OCI-LY7 (cell line): ENCODE measurements around the gene CHD3. TPM values are rescaled to one million over a fixed set of nuclear protein-coding genes. Genes with fewer than 3 reads are reported as not detected.

Experiments used
- BruUV-seq: library from RNA; stranded (reverse); fragments of 400-500 nt; replicated peaks from 2 replicates; lab custom pipeline; 2021; lab: Mats Ljungman, UMichigan
- CTCF ChIA-PET: fragments of 300-600 bp; sonication (Branson Sonifier 250); formaldehyde crosslinking; loops from one replicate; lab custom pipeline; 2022; ENCODE audit warnings: antibody characterized with exemption; ENCODE audit not compliant: unreplicated experiment; lab: Charles Lee
- POLR2A ChIA-PET: fragments of 300-600 bp; sonication (Branson Sonifier 250); formaldehyde crosslinking; loops from one replicate; lab custom pipeline; 2022; ENCODE audit warnings: antibody characterized with exemption; lab: Charles Lee
- DNase-seq: peaks from one replicate; pipeline ENCODE4 v3.0.0-alpha.2; 2015; ENCODE audit warnings: low spot score
- H2AFZ ChIP-seq: fragments of 200-600 bp; sonication (generic), shearing (Covaris generic); 2 replicates; pipeline ENCODE4 v1.6.1; 2014; ENCODE audit warnings: mild to moderate bottlenecking, antibody characterized with exemption, low read length, moderate library complexity
- H3K27ac ChIP-seq: fragments of 200-600 bp; sonication (generic); 2 replicates; pipeline ENCODE4 v1.5.1; 2014; ENCODE audit warnings: mixed run types, low read depth, mild to moderate bottlenecking, moderate library complexity, low read length, inconsistent platforms; ENCODE audit not compliant: poor library complexity, severe bottlenecking
- H3K36me3 ChIP-seq: fragments of 200-600 bp; sonication (generic); 2 replicates; pipeline ENCODE4 v1.6.1; 2014; ENCODE audit warnings: mild to moderate bottlenecking, antibody characterized with exemption, low read length, moderate library complexity, mixed read lengths; ENCODE audit not compliant: insufficient read depth
- H3K4me1 ChIP-seq: fragments of 200-600 bp; sonication (generic); 2 replicates; pipeline ENCODE4 v1.5.1; 2014; ENCODE audit warnings: mild to moderate bottlenecking, low read length; ENCODE audit not compliant: insufficient read depth, poor library complexity, severe bottlenecking
- H3K4me2 ChIP-seq: fragments of 200-600 bp; sonication (generic); 2 replicates; pipeline ENCODE4 v1.6.1; 2014; ENCODE audit warnings: mild to moderate bottlenecking, low read length
- H3K4me3 ChIP-seq: fragments of 200-600 bp; sonication (generic); 2 replicates; pipeline ENCODE4 v1.5.1; 2014; ENCODE audit warnings: mild to moderate bottlenecking, low read depth, low read length; ENCODE audit not compliant: poor library complexity, severe bottlenecking
- H3K79me2 ChIP-seq: fragments of 200-600 bp; sonication (generic); 2 replicates; pipeline ENCODE4 v1.6.1; 2016; ENCODE audit warnings: low read depth, mild to moderate bottlenecking, low read length, moderate library complexity, mixed read lengths; ENCODE audit not compliant: insufficient read depth
- H3K9me2 ChIP-seq: fragments of 200-600 bp; sonication (generic); 2 replicates; pipeline ENCODE4 v1.6.1; 2016; ENCODE audit warnings: mild to moderate bottlenecking, low read length, mixed read lengths; ENCODE audit not compliant: insufficient read depth
- H3K9me3 ChIP-seq: fragments of 200-600 bp; sonication (generic); 2 replicates; pipeline ENCODE4 v1.6.1; 2014; ENCODE audit warnings: mild to moderate bottlenecking, mixed run types, low read length, mixed read lengths
- H4K20me1 ChIP-seq: fragments of 200-600 bp; sonication (generic); 2 replicates; pipeline ENCODE4 v1.6.1; 2014; ENCODE audit warnings: mild to moderate bottlenecking, antibody characterized with exemption, low read length, moderate library complexity, mixed read lengths; ENCODE audit not compliant: insufficient read depth
- CTCF ChIP-seq: fragments of 200-600 bp; sonication (generic); conservative IDR thresholded peaks from 2 replicates; pipeline ENCODE4 v1.5.1; 2014; ENCODE audit warnings: mild to moderate bottlenecking, antibody characterized with exemption, low read length, moderate library complexity, mixed read lengths
- EZH2phosphoT487 ChIP-seq: fragments of 200-600 bp; sonication (generic); IDR thresholded peaks from 2 replicates; pipeline ENCODE4 v1.6.1; 2018; ENCODE audit warnings: low read depth, borderline replicate concordance, mild to moderate bottlenecking, mixed run types, antibody characterized with exemption, low read length, moderate library complexity, mixed read lengths
- intact Hi-C: fragments of 100-400 bp; cut with micrococcal nuclease; formaldehyde crosslinking; loops from one replicate; pipeline ENCODE4 v1.10.0; 2022; ENCODE audit not compliant: unreplicated experiment
- total RNA-seq, 2 experiments: library from RNA; depleted of rRNA in 1 of 2; stranded (reverse); fragments of >200 nt in 1 of 2; shearing (Covaris generic) in 1 of 2; gene quantifications; 2 replicates each; pipeline ENCODE4 v1.2.3, GENCODE V29; 2014 to 2022

The CHD3 gene
- total RNA-seq, 2 experiments from 2014 or later = 42.5 to 126 TPM

GRCh38 chr17:7882068-7882467 lies 6.5 kb upstream of the CHD3 start:
- Histone ChIP-seq H3K27ac (peak overlapping the region; percentile 87), H3K9me2 (no peaks in the 10 kb centered on the region), H3K79me2 (peaks cover 68% of the 10 kb centered on the region), H3K4me3 (peak overlapping the region; percentile 70), H4K20me1 (no peaks in the 10 kb centered on the region), H2AFZ (no peak overlapping the region), H3K4me2 (peak overlapping the region; percentile 97), H3K36me3 (peaks cover 50% of the 10 kb centered on the region), H3K9me3 (no peaks in the 10 kb centered on the region), H3K4me1 (peaks cover 48% of the 10 kb centered on the region)
- TF ChIP-seq EZH2phosphoT487 = no peak
- TF ChIP-seq CTCF = no peak
- intact Hi-C loops = no loop called here
- ChIA-PET CTCF (no interaction called here), POLR2A (interaction anchor here (1.2 kb wide), 1 partner anchor 31 kb away, joined by 3 read pairs; no protein-coding TSS in a partner anchor)
- no TSS peak for BruUV-seq
- peak; percentile 70 for DNase-seq

- Histone ChIP-seq H3K9me2 (no peaks in the 10 kb centered on the region), H4K20me1 (no peaks in the 10 kb centered on the region), H3K36me3 (peaks cover 45% of the 10 kb centered on the region), H3K79me2 (peaks cover 65% of the 10 kb centered on the region), H3K9me3 (no peaks in the 10 kb centered on the region), H3K4me1 (peaks cover 48% of the 10 kb centered on the region), H3K27ac (peak overlapping the region; percentile 87), H3K4me2 (peak overlapping the region; percentile 97), H2AFZ (no peak overlapping the region; the same call in 1 of the 2 replicates), H3K4me3 (peak overlapping the region; percentile 70)
- no peak for TF ChIP-seq CTCF
- no peak for TF ChIP-seq EZH2phosphoT487
- no peak for DNase-seq
- intact Hi-C loops = no loop called here
- CTCF ChIA-PET = no interaction called here
- POLR2A ChIA-PET = interaction anchor here (0.6 to 1.3 kb wide), 5 partner anchors 11 to 364 kb away, joined by 3 to 5 read pairs (median 3); partner anchors contain the start of gene NAA38
- no TSS peak for BruUV-seq
Observed at GRCh38 chr17:7882629-7883028, 6.0 kb upstream of the CHD3 start.

- ChIA-PET POLR2A (interaction anchor here (0.6 to 1.3 kb wide), 2 partner anchors 12 to 53 kb away, joined by 3 to 5 read pairs; no protein-coding TSS in a partner anchor), CTCF (no interaction called here)
- peak; percentile 61 for DNase-seq
- Histone ChIP-seq H3K9me2 (no peaks in the 10 kb centered on the region), H3K27ac (peak overlapping the region; percentile 87), H3K9me3 (no peaks in the 10 kb centered on the region), H2AFZ (no peak overlapping the region; the same call in 1 of the 2 replicates), H3K36me3 (peaks cover 37% of the 10 kb centered on the region), H3K4me3 (peak overlapping the region; percentile 70), H3K4me1 (peaks cover 60% of the 10 kb centered on the region), H4K20me1 (0 out of 2 replicates have a peak, but pooled peaks cover 5% of the 10 kb centered on the region), H3K79me2 (peaks cover 65% of the 10 kb centered on the region), H3K4me2 (peak overlapping the region; percentile 97)
- BruUV-seq = no TSS peak
- no peak for TF ChIP-seq CTCF
- TF ChIP-seq EZH2phosphoT487 = no peak
- intact Hi-C loops = no loop called here
Observed at GRCh38 chr17:7883781-7884386, 4.7 kb upstream of the CHD3 start.
